ENCODE results near the gene MED13. TPM values are rescaled to one million over a fixed set of nuclear protein-coding genes. Genes with fewer than 3 reads are reported as not detected.

The MED13 gene
- total RNA-seq, 2 donors from 2014 or later: 37.4 to 41.5 TPM

GRCh38 chr17:62085511-62086408, 20.7 kb upstream of the MED13 start:
- DNase-seq: no peak
- ATAC-seq: no peak
- WGBS, 2 donors: 57 to 68% methylated on average over 7 of the region's 7 CpGs
- Histone ChIP-seq H3K9me3 (no peaks in the 10 kb centered on the region), H3K4me3 (no peak overlapping the region), H3K27ac (no peak overlapping the region), H3K27me3 (no peaks in the 10 kb centered on the region), H3K4me1 (peaks cover 24% of the 10 kb centered on the region), H3K36me3 (replicated peaks in 1 of 2; ENCODE audit: insufficient read depth in 1 of 2, low read depth in 2 of 2) (no peaks in the 10 kb centered on the region)
- no peak for TF ChIP-seq POLR2A (IDR thresholded peaks at IDR 0.05)
- TF ChIP-seq CTCF (IDR thresholded peaks at IDR 0.05): no peak
- intact Hi-C loops (cut with DNase I): no loop called here

GRCh38 chr17:62084585-62084984, 19.5 kb upstream of the MED13 start:
- Histone ChIP-seq H3K27me3 (no peaks in the 10 kb centered on the region), H3K36me3 (replicated peaks in 1 of 2; ENCODE audit: insufficient read depth in 1 of 2, low read depth in 2 of 2) (no peaks in the 10 kb centered on the region), H3K4me3 (no peak overlapping the region), H3K27ac (no peak overlapping the region), H3K4me1 (peaks cover 13% of the 10 kb centered on the region), H3K9me3 (no peaks in the 10 kb centered on the region)
- DNase-seq: no peak
- 82 to 88% methylated on average over 3 of the region's 3 CpGs for WGBS, 2 donors
- intact Hi-C loops (cut with DNase I): no loop called here
- TF ChIP-seq POLR2A (IDR thresholded peaks at IDR 0.05) (no peak), CTCF (IDR thresholded peaks at IDR 0.05) (no peak)
- ATAC-seq: no peak

- Histone ChIP-seq H3K27ac (no peak overlapping the region), H3K9me3 (no peaks in the 10 kb centered on the region), H3K4me3 (no peak overlapping the region), H3K36me3 (replicated peaks in 1 of 2; ENCODE audit: insufficient read depth in 1 of 2, low read depth in 2 of 2) (no peaks in the 10 kb centered on the region), H3K27me3 (no peaks in the 10 kb centered on the region), H3K4me1 (peaks cover 5% of the 10 kb centered on the region)
- no peak for DNase-seq
- intact Hi-C loops (cut with DNase I): no loop called here
- TF ChIP-seq POLR2A (IDR thresholded peaks at IDR 0.05) (no peak), CTCF (IDR thresholded peaks at IDR 0.05) (no peak)
- WGBS, 2 donors: 94% methylated on average over 3 of the region's 3 CpGs
- ATAC-seq: no peak
Measured at GRCh38 chr17:62083651-62084050, 18.6 kb upstream of the MED13 start.

- H3K4me3 ChIP-seq: no peak overlapping the region
- H3K4me1 ChIP-seq: peaks cover 18% of the 10 kb centered on the region
- WGBS, 2 donors: 84 to 92% methylated on average over 4 of the region's 4 CpGs
- TF ChIP-seq CTCF (IDR thresholded peaks at IDR 0.05): no peak
- no peak for TF ChIP-seq POLR2A (IDR thresholded peaks at IDR 0.05)
- DNase-seq (no peak), ATAC-seq (no peak)
- H3K27me3 ChIP-seq: no peaks in the 10 kb centered on the region
- intact Hi-C loops (cut with DNase I): no loop called here
- no peaks in the 10 kb centered on the region for H3K36me3 ChIP-seq (replicated peaks in 1 of 2; ENCODE audit: insufficient read depth in 1 of 2, low read depth in 2 of 2)
- H3K27ac ChIP-seq: no peak overlapping the region
- no peaks in the 10 kb centered on the region for H3K9me3 ChIP-seq
Measured at GRCh38 chr17:62080647-62081046, 15.6 kb upstream of the MED13 start.

GRCh38 chr17:62078009-62078408, 12.9 kb upstream of the MED13 start:
- WGBS, 2 donors: 63 to 66% methylated on average over 2 of the region's 2 CpGs
- ATAC-seq (no peak), DNase-seq (no peak)
- Histone ChIP-seq H3K9me3 (no peaks in the 10 kb centered on the region), H3K27ac (peak overlapping the region in 1 of 4 donors; percentile 17), H3K4me3 (no peak overlapping the region), H3K27me3 (no peaks in the 10 kb centered on the region), H3K36me3 (replicated peaks in 1 of 2; ENCODE audit: insufficient read depth in 1 of 2, low read depth in 2 of 2) (no peaks in the 10 kb centered on the region), H3K4me1 (peaks cover 13% of the 10 kb centered on the region)
- TF ChIP-seq CTCF (IDR thresholded peaks at IDR 0.05) (no peak), POLR2A (IDR thresholded peaks at IDR 0.05) (no peak)
- intact Hi-C loops (cut with DNase I): no loop called here
